Measurements from ENCODE around the gene PIK3R1. TPM values are rescaled to one million over a fixed set of nuclear protein-coding genes. Genes with fewer than 3 reads are reported as not detected.

Gene PIK3R1
- total RNA-seq, 6 experiments from 2014 or later = 36.3 to 173 (median 72.8) TPM

DNA sequence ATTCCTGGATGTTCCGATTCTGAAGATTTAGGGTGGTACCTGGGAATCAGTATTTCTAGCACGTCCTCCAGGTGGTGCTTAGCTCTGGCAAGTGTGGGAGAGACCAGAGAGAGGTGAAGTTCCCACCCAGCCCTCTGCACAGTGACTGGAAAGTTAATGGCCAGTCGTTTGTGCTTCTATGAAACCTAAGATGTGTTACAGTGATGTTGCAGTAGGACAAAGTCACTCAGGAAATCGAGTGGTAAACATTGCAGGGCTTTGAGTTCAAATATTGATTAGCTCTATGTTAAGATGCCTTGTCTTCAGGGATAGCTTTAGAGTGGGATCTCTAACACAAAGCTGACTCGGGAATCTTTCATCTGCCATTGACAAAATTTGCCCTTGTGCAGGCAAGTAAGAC is 55.6 kb downstream of the PIK3R1 start:
- Histone ChIP-seq H3K36me3 (peaks cover 0 to 29% (median 7%) of the 10 kb centered on the region in 4 donors), H3K9me3 (no peaks in the 10 kb centered on the region), H3K4me1 (peaks cover 0 to 51% (median 26%) of the 10 kb centered on the region in 4 donors), H3K27ac (peak overlapping the region in 1 of 3 donors; percentile 8), H3K4me3 (no peak overlapping the region), H3K27me3 (no peaks in the 10 kb centered on the region)
- intact Hi-C loops (cut with DNase I) = no loop called here
- WGBS (ENCODE audit: insufficient coverage, low coverage, low lambda C conversion rate, missing lambda C conversion rate) = 44% methylated on average over 5 of the region's 5 CpGs
- TF ChIP-seq POLR2A (IDR thresholded peaks at IDR 0.05) = no peak
- TF ChIP-seq, protein P1, sequence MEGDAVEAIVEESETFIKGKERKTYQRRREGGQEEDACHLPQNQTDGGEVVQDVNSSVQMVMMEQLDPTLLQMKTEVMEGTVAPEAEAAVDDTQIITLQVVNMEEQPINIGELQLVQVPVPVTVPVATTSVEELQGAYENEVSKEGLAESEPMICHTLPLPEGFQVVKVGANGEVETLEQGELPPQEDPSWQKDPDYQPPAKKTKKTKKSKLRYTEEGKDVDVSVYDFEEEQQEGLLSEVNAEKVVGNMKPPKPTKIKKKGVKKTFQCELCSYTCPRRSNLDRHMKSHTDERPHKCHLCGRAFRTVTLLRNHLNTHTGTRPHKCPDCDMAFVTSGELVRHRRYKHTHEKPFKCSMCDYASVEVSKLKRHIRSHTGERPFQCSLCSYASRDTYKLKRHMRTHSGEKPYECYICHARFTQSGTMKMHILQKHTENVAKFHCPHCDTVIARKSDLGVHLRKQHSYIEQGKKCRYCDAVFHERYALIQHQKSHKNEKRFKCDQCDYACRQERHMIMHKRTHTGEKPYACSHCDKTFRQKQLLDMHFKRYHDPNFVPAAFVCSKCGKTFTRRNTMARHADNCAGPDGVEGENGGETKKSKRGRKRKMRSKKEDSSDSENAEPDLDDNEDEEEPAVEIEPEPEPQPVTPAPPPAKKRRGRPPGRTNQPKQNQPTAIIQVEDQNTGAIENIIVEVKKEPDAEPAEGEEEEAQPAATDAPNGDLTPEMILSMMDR (IDR thresholded peaks at IDR 0.05) = no peak
- DNase-seq (no peak), ATAC-seq (peak; percentile 7 to 30 (median 22))

DNA sequence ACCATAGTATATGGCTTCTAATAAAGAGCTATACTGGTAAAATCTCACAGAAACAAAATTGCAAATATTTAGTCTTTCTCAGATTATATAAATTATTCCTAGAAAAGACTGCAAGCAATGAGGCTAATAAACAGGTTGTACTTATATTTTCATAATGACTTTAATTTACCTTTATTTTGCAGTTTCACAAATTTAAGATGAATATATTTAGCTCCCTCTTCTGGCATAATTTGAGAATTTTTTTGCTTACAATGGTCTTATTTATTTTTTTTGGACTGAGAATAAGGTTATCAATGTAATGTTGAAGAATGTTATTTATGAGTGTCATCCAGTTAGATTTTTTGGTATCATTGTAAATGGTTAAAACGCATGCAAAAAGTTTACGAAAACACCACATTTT is 56.7 kb downstream of the PIK3R1 start:
- WGBS (ENCODE audit: insufficient coverage, low coverage, low lambda C conversion rate, missing lambda C conversion rate) = 42% methylated on average over 2 of the region's 2 CpGs
- H3K27ac ChIP-seq = no peak overlapping the region
- intact Hi-C loops (cut with DNase I) = no loop called here
- peaks cover 0 to 39% (median 18%) of the 10 kb centered on the region in 4 donors for H3K4me1 ChIP-seq
- TF ChIP-seq, protein P1 (IDR thresholded peaks at IDR 0.05) = peak; percentile 26 to 38 (median 33)
- no peak for TF ChIP-seq POLR2A (IDR thresholded peaks at IDR 0.05)
- H3K4me3 ChIP-seq = no peak overlapping the region
- H3K27me3 ChIP-seq = no peaks in the 10 kb centered on the region
- peaks cover 0 to 39% (median 12%) of the 10 kb centered on the region in 4 donors for H3K36me3 ChIP-seq
- DNase-seq = no peak
- no peaks in the 10 kb centered on the region for H3K9me3 ChIP-seq
- no peak for ATAC-seq

DNA sequence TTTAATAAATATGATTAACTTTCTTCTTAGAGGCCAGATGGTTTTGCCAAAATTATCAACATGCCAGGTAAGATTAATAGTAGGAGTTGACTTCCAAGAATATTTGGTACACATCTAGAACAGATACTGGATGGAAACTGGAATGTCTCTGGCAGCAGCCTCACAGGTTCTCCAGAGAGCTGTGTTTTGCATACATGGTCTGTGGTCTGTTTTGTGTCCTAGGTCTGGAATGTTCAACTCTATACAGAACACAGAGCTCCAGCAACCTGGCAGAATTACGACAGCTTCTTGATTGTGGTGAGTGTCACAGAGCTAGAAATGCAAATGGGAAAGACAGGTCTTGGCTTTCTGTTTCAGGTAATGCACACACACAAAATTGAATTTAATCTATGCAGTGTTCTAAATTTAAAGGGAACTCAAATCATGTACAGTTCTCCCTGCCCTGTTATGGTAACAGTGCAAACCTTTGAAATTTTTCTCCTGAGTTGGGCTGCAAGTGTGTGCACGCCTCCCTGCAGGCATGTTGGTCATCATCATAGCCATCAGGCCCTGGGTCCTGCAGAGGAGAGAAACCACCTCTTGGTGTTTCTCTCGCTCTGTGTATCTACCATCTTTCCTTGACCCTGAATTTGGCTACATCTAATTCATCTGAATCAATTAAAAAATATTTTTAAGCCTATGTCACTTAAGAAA is 58.3 kb downstream of the PIK3R1 start:
- Histone ChIP-seq H3K36me3 (peaks cover 0 to 54% (median 16%) of the 10 kb centered on the region in 4 donors), H3K4me3 (no peak overlapping the region), H3K27ac (no peak overlapping the region), H3K27me3 (no peaks in the 10 kb centered on the region), H3K4me1 (peaks cover 0 to 28% (median 11%) of the 10 kb centered on the region in 4 donors), H3K9me3 (no peaks in the 10 kb centered on the region)
- WGBS (ENCODE audit: insufficient coverage, low coverage, low lambda C conversion rate, missing lambda C conversion rate) = 74% methylated on average over 3 of the region's 3 CpGs
- no peak for TF ChIP-seq POLR2A (IDR thresholded peaks at IDR 0.05)
- TF ChIP-seq, protein P1 (IDR thresholded peaks at IDR 0.05) = no peak
- ATAC-seq (no peak), DNase-seq (no peak)
- intact Hi-C loops (cut with DNase I) = no loop called here

DNA sequence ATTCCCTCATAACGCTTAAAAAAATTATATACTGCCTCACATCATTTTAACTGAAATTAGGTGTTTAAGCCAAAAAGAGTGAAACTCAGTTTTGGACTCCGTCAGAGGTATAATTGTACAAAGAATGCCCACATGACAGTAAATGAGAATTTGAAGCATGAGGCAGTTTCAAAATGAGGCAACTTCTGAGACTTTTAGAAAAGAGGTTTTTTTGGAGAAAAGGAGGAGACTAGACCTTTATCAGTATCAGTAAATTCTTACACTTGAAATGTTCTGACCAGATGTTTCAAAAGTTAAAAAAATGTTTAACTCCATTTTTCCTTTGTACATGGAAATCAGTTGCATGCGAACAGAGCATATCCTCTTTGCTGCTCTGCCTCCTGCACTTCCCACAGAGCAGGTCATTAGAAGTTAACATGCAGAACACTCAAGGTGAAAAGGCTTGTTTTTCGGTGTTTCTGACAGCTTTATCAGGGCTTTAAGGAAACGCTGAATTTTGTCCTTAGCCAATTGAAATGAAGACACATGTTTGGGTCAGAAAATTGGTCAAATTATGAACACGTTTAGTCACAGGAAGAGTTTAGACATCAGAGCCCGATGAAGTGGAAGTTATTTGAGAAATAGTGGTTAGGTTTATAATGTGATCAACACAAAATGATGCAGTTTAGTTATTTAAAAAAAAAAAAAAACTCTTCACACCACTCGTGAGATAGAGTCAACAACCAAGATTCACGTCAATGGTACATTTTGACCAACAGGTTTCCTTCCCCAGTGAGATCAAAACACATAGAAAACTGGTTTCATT is 59.5 kb downstream of the PIK3R1 start:
- ATAC-seq (no peak), DNase-seq (no peak)
- Histone ChIP-seq H3K4me1 (peaks cover 0 to 26% (median 7%) of the 10 kb centered on the region in 4 donors), H3K27me3 (no peaks in the 10 kb centered on the region), H3K27ac (no peak overlapping the region), H3K4me3 (no peak overlapping the region), H3K9me3 (no peaks in the 10 kb centered on the region), H3K36me3 (peaks cover 0 to 66% (median 22%) of the 10 kb centered on the region in 4 donors)
- TF ChIP-seq, protein P1 (IDR thresholded peaks at IDR 0.05) = no peak
- no peak for TF ChIP-seq POLR2A (IDR thresholded peaks at IDR 0.05)
- 60% methylated on average over 9 of the region's 9 CpGs for WGBS (ENCODE audit: insufficient coverage, low coverage, low lambda C conversion rate, missing lambda C conversion rate)
- intact Hi-C loops (cut with DNase I) = no loop called here
